Measurements from ENCODE around the gene TM2D1. TPM values are rescaled to one million over a fixed set of nuclear protein-coding genes. Genes with fewer than 3 reads are reported as not detected.

TM2D1 gene
- polyA plus RNA-seq, 1 donor from 2014 or later = 161 TPM

GRCh38 chr1:61674221-61674620, 50.7 kb downstream of the TM2D1 start:
- Histone ChIP-seq H3K4me3 (ENCODE audit: low read length) (no peak overlapping the region), H3K27ac (ENCODE audit: low read length) (no peak overlapping the region), H3K9me3 (ENCODE audit: low read length) (no peaks in the 10 kb centered on the region), H3K9ac (ENCODE audit: low read length) (no peak overlapping the region), H3K9me2 (ENCODE audit: insufficient read depth, low read length) (no peaks in the 10 kb centered on the region), H3K27me3 (ENCODE audit: insufficient read depth, low read depth, low read length) (no peaks in the 10 kb centered on the region), H3F3A (ENCODE audit: insufficient read depth, low read length, poor library complexity, severe bottlenecking) (no peaks in the 10 kb centered on the region), H2AFZ (ENCODE audit: low read depth, low read length) (no peak overlapping the region), H3K4me2 (ENCODE audit: low read length) (no peak overlapping the region), H3K36me3 (ENCODE audit: insufficient read depth, low read length) (no peaks in the 10 kb centered on the region), H3K79me2 (replicated peaks; ENCODE audit: insufficient read depth, low read length) (no peaks in the 10 kb centered on the region), H4K20me1 (ENCODE audit: insufficient read depth) (no peaks in the 10 kb centered on the region)
- no peak for TF ChIP-seq TAF1 (IDR thresholded peaks at IDR 0.05; ENCODE audit: low read depth)
- no peak for TF ChIP-seq POLR2AphosphoS5 (IDR thresholded peaks at IDR 0.05)
- TF ChIP-seq EZH2 (IDR thresholded peaks at IDR 0.05; ENCODE audit: borderline replicate concordance, insufficient read depth, low read length, poor library complexity, severe bottlenecking) = no peak
- no peak for TF ChIP-seq RAD21 (conservative IDR thresholded peaks at IDR 0.05)

GRCh38 chr1:61672376-61672775, 52.6 kb downstream of the TM2D1 start:
- Histone ChIP-seq H3K9me3 (ENCODE audit: low read length) (no peaks in the 10 kb centered on the region), H3K27ac (ENCODE audit: low read length) (no peak overlapping the region), H3F3A (ENCODE audit: insufficient read depth, low read length, poor library complexity, severe bottlenecking) (no peaks in the 10 kb centered on the region), H2AFZ (ENCODE audit: low read depth, low read length) (no peak overlapping the region), H4K20me1 (ENCODE audit: insufficient read depth) (no peaks in the 10 kb centered on the region), H3K9ac (ENCODE audit: low read length) (no peak overlapping the region), H3K4me2 (ENCODE audit: low read length) (no peak overlapping the region), H3K4me3 (ENCODE audit: low read length) (no peak overlapping the region), H3K27me3 (ENCODE audit: insufficient read depth, low read depth, low read length) (no peaks in the 10 kb centered on the region), H3K36me3 (ENCODE audit: insufficient read depth, low read length) (no peaks in the 10 kb centered on the region), H3K79me2 (replicated peaks; ENCODE audit: insufficient read depth, low read length) (no peaks in the 10 kb centered on the region), H3K9me2 (ENCODE audit: insufficient read depth, low read length) (no peaks in the 10 kb centered on the region)
- TF ChIP-seq TAF1 (IDR thresholded peaks at IDR 0.05; ENCODE audit: low read depth) (no peak), RAD21 (conservative IDR thresholded peaks at IDR 0.05) (no peak), EZH2 (IDR thresholded peaks at IDR 0.05; ENCODE audit: borderline replicate concordance, insufficient read depth, low read length, poor library complexity, severe bottlenecking) (no peak), POLR2AphosphoS5 (IDR thresholded peaks at IDR 0.05) (no peak), EP300 (conservative IDR thresholded peaks at IDR 0.05; ENCODE audit: poor library complexity, severe bottlenecking) (no peak), CTCF (IDR thresholded peaks at IDR 0.05; ENCODE audit: poor library complexity, severe bottlenecking) (no peak), SMC3 (conservative IDR thresholded peaks at IDR 0.05; ENCODE audit: poor library complexity) (no peak), REST (IDR thresholded peaks at IDR 0.05; ENCODE audit: borderline replicate concordance) (no peak), MXI1 (conservative IDR thresholded peaks at IDR 0.05; ENCODE audit: poor library complexity, severe bottlenecking) (no peak)

All from neural cell (in vitro differentiated cells).